ENCODE data around the gene PPP6R1.
"Not testable (repeated sequence)": the region's sequence is repeated elsewhere in the genome, so short reads cannot be mapped to it uniquely, and the experiment has no call there.

PPP6R1 gene

DNA sequence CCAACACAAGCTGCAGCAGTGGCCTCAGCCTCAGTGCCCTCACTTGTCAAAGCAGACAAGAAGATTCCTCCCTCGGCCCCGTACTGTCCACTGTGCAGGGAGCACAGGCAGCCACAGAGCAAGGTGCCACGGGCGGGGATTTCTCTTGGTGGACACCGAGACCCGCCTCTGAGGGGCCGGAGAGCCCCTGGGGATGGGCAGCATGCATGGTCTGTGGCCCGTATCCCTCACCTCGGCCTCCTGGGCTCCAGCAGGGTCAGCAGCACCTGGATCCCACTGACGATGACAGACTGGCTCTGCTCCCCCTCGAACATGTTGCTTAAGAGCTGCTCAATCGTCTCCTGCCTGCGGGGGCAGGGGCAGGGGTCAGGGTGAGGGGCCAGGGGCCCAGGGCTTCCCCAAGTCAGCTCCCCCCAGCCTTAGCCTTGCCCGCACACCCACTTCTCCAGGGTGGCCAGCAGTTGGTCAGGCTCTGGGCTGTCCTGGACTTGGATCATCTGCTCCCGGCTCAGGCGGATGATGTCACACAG lies 16.8 kb downstream of the PPP6R1 start:
- no peak for DNase-seq

DNA sequence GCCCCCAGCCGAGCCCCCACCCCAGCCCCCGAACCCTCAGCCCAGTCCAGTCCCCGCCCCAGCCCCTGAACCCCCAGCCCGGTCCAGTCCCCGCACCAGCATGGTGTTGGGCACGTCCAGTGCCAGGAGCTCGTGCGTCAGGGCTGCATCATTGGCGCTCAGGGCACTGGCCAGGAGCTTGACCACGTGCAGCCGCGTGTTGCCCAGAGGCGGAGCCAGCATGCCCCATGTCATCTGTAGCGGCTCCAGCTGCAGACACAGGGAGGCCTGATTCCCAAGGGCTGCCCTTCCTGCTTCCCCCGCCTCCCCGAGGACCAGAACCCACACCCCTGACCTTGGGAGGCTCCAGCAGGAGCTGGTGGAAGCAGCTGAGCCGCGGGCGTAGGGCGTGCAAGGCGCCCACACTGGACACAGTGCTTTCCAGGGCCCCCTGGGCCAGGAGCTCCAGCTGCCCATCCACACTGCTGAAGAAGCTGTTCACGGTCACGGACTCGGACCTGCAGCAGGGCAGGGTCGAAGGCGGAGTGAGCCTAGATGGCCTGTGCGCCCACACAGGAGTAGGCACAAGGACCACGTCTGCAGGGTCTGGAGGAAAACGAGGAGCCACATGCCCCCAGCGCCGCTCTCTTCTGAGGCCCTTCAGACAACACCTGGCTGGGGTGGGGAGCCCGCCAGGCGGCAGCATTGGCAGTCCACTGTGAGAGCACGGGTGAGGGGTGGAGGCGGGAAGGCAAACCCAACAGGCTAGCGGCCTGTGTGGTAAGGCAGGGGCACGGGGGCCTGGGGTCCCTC lies 17.5 kb downstream of the PPP6R1 start:
- no peak for DNase-seq

DNA sequence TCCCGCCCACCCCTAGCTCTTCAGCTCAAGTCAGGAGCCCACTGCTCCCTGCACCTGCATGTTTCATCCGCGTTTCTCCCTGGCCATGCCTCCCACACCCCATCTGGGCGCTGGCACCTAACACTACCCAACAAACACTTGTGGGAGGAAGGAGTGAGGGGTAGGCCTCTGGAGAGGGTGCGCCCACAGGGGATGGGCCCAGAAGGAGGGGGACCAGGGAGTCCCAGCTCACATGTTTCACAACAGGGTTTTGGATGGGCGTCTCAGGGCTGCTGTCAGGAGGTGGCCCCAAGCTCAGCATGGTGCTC lies 18.1 kb downstream of the PPP6R1 start:
- DNase-seq, result no peak

DNA sequence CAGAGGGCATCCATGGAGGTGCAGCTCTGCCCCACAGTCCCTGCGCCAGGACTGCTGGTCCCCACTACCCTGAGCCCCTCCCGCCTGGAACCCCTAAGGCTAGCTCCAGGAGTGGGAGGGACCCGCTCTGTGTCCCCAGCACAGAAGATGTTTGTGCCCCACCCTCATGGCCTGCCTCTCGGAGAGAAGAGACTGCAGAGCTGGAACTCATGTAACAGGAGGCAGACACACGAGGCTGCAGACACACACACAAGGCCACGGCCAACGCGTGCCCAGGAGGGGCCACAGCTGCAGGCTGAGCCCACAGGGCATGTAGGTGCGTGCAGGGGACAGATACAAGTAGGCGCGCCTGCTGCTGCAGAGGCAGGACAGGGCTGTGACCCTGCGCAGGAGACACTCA lies 19.8 kb downstream of the PPP6R1 start:
- no peak for DNase-seq

DNA sequence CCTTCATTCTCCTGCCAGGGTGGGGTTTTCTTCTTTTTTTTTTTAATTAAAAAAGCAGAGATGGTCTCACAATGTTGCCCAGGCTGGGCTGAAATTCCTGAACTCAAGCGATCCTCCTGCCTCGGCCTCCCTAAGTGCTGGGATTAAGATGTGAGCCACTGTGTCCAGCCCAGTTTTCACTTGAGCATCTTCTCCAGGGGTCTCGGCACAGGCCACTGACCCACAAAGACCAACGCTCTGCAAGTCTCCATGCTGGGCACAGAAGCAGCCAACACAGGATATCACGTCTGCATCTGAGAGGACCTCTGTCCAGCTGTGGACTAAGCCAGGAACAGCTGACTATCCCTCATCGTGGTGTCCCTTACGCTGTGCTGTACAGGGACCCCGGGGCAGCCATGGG lies 20.8 kb downstream of the PPP6R1 start:
- no peak for DNase-seq

DNA sequence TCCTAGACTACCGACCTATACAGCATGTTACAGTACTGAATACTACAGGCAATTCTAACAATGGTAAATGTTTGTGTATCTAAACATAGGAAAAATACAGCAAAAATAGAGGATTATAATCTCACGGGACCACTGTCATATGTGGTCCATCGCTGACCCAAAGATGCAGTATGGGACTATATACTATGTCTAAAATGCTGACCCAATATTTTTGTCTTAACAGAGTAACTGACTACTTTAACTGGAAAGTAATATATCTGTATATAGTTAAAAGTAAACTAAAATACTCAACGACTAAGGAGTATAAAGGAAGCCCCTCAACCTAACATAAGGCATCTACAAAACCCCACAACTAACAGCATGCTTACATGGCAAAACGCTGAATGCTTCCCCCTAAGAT lies 25.8 kb downstream of the PPP6R1 start:
- no peak for DNase-seq

DNA sequence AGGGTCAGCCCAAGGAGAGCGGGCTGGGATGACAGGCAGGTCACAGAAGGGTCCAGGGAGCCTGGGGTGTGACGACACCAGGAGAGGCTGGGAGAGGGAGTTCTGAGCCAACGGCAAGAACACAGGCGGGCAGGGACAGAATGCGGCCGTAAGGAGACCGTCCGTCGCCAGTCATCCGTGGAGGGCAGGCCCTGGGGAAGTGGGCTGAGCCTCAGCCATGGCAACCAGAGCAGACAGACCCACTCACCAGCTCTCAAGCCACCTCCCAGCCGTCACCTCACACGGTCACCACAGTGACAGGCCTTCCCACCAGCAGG lies 26.6 kb downstream of the PPP6R1 start:
- no peak for DNase-seq

DNA sequence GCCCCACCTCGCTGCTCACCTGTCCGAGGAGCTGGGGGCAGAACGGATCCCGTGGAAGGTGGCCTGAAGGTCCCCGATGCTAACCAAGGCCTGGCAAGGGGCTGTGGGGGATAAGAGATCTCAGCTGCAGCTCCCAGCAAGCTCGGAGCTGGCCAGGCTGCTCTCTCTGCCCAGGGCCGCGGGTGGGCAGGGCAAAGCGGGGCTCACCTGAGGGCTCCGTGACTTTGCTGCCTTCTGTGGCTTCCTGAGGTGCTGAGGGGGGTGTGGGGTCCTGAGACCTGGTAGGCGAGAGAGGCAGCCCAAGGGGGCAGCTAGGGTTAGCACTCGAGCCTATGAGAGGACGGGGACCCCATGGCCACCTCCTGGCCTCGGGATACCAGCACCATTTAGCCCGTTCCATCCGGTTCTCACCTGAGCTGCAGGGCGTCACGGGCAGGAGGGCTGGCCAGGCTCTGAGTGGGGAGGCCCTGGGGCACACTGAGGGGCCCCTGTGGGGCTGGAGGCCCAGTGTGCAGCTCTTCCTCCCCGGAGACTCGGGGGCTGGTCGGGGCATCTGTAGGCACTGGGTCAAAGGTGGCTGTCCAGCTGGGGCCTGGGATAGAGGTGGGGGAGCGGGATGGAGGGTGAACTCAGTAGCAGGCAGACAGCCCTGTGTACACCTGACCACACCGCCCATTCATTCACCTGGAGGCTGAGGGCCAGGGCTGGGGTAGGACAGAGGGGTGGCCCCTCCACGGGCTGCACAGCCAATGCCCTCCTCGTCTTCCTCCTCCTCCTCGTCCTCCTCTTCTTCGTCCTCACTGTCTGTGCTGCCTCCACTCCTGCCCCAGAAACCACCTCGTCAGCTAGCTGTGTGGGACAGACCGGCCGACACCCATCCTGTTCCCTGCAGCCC lies 27.2 kb downstream of the PPP6R1 start:
- DNase-seq, result no peak

DNA sequence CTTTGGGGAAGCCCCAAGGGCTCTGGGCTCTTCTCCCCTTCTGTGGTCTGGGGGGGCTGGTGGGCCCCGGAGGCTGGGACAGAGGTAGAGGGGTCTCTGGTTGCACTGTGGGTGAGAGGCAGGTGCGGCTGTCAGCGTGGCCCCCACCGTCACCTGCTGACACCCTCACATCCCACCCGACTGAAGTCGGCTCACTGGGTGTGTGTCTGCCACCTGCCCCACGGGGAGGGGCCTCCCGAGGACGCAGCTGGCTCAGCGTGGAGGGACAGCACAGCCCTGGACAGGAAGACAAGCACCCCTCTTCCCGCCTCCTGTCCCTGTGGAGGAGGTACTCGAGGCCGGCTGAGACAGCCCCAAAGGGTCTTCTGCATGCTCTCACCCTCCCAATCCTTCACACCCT lies 28.0 kb downstream of the PPP6R1 start:
- DNase-seq, result no peak

DNA sequence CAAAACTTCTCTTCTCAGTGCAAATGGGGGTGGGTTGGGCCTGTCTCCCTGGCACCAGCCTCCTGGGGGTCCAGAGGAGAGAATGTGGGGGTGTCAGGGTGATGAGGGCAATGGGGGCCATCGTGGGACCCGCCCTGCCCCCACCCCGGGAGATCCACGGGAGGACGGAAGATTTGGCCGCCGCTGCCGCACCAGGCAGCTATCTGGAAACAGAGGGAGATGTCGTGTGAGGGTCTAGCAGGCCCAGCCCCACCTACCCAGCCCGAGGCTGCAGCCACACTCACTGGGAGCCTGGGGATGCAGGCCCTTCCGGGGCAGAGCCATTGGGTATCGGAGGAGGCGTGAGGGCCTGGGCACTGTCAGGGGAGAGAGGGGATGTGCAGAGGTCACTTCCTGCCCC lies 28.5 kb downstream of the PPP6R1 start:
- DNase-seq, result no peak

DNA sequence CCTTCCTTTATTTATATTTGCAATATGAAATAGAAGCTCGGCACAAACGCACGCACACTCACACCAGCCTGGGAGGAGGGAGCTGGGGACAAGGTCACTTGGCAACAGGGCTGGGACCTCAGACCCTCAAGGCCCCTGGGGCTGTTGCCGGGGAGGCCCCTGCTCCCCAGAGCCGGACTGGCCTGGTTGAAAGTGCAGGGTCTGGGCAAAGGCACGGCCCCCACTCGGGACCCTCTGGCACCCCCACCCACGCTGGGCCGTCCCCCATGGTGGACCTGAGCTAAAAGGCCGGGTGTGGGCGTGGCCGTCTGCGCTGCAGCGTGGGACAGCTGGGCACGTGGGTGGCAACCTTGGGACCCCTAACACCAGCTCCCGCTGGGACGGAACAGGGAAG lies 29.0 kb downstream of the PPP6R1 start:
- DNase-seq, result no peak

DNA sequence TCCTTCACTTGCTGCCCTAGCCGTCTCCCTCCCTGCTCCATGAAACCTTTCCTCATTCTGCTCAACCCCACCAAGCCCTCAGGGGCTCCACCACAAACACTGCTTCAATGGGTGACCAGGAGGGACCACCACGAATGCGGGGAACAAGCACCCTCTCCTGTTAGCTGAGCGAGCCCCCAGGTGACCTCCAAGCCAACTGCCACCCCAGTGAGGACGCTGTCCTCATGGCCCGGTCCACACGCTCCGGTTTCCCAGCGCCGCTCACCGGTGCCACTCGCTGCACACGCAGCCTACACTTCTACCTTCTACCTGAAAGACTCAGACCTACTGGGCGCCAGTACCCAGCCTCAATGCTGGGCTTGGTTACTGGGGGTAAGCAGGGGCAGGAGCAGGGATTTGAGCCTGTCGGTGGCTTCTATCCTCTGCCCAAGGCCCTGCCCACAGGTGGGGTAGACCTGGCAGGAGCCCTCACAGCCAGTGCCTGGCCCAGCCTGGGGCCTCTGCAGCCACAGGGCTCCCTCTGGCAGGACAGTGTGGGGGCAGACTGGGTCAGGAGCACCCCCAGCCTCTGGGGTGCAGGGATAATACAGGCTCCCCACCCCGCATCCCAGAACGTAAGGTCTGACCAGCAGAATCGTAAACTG lies 29.6 kb downstream of the PPP6R1 start:
- no peak for DNase-seq

DNA sequence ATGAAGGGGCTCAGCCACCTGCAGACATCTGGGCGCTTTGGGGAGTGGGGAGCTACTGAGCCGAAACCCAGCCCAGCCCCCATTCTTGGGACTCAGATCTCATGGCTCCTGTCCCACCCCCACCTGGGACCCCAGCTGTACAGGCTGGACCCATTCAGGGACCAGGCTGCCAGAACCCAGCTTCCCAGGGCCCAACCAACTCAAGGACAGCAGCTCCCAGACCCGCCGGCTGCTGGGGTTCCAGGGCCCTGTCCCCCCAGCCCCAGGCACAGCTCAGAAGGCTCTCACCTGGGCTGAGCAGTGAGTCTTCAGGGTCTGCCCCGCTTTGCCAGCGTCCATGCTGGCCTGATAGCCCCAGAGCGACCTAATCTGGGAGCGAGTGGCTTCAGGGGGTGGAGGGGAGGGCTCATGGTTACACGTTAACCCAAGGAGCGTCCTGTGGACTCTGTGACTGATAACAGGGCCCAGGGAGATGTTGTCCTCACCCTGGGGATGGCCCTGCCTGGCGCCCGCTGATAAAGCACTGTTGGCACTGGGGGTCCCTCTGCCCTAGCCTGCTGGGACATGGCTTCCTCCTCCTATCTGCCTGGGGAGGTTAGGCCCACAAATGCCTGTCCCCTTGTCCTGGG lies 30.3 kb downstream of the PPP6R1 start, which contains the start of gene TMEM86B:
Gene TMEM86B, minus strand, starts transcription at position 361 of the 629 bp plus-strand sequence. Its CDS starts 22 bp downstream, at position 339.
- no peak for DNase-seq

DNA sequence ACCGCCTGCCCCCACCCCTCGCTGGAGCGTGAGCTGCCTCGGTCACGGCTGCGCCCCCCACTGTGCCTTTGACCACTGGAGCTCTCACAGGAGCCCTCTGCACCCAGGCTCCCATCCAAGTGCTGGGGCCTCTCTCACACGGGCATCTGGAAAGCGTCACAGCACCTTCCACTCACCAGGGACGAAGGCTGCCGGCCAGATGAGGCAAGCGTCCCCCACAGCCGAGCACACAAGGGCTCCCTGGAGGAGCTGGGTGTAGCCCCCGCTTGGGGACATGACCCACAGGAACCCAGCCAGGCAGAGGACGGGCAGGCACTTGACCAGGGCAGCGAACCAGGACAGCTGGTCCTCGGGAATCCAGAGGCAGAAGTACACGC lies 30.8 kb downstream of the PPP6R1 start:
- no peak for DNase-seq

DNA sequence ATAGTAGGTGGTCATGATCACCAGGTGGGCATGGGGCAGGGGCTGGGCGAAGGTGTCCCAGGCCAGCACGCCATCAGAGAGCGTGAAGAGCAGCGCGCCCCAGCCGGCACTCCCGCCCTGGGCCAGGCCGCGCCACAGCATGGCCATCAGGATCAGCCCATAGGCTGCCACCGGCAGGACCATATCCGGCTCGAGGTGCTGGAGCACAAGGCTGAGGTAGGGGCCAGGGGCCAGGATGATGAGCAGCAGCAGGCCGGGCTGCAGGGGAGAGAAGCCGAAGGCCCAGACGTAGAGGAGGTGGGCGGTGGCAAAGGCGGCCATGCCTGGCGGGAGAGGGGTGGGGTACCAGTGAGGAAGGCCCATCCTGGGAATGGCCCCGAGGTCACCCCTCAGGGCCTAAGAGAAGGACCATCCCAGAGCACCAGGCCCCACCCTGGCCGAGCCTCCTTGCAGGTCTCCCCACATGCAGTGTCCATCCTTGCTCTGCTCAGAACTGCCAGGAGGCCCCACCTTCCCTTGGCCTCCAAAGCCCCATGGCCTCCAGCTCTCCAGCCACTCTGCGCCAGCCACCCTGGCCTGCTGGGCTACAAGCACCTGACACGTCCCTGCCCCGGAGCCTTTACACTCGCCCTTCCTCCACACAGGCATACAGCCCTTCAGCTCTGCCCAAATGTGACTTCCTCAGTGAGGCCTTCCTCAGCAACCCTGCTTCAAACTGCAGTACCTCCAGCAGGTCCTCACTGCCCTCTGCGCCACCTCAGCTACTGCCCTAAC lies 31.4 kb downstream of the PPP6R1 start:
- no peak for DNase-seq

DNA sequence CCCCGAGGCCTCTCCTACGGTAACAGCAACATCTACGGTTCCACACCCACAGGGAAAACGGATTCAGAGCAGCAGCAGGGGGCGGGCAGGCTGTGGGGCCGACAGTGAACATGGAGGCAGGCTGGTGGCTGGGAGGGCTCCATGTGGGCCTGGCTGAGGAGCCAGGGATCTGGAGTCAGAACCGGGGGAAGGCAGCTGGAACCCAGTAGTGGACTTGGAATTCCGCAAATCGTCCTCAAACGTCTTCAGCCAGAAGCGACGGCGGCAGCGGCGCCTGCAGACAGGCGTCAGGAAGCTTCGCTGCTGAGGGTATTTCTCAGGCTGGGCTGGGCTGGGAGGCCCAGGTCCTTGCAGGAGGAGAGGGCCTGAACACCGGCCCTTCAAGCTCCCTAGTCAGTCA lies 32.0 kb downstream of the PPP6R1 start:
- no peak for DNase-seq

DNA sequence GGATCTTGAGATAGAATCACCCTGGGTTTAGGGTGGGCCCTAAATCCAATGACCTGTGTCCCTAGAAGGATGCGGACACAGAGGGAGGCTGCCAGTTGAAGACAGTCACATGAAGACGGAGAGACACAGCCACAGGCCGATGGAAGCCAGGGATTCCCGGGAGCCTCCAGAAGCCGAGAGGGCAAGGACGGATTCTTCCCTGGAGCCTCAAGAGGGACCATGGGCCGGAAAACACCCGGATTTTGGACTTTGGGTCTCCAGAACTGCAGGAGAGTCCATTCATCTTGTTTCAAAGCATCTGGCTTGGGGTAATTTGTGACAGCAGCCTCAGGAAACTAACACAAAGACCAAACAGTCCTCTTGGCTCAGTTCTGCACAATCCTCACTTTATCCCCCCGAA lies 32.5 kb downstream of the PPP6R1 start:
- DNase-seq, result no peak

DNA sequence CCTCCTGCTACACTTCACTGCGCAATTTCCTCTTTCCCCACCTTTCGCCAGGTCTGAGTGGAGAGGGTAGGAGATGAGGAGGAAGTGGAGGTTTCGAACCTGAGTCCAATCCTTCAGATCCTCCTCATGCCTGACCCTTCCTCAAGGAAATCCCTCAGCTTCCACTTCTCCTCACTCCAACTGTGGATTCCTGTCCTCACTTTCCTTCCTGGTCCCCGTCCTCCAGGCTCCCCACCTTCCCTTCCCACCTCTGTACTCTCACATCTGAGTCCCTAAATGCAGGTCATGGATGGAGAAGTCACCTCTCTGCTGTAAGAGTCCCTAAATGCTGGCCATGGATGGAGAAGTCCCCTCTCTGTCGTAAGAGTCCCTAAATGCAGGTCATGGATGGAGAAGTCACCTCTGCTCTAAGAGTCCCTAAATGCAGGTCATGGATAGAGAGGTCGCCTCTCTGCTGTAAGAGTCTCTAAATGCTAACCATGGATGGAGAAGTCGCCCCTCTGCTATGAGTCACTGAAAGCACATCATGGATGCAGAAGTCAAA lies 33.3 kb downstream of the PPP6R1 start:
- DNase-seq, result no peak

DNA sequence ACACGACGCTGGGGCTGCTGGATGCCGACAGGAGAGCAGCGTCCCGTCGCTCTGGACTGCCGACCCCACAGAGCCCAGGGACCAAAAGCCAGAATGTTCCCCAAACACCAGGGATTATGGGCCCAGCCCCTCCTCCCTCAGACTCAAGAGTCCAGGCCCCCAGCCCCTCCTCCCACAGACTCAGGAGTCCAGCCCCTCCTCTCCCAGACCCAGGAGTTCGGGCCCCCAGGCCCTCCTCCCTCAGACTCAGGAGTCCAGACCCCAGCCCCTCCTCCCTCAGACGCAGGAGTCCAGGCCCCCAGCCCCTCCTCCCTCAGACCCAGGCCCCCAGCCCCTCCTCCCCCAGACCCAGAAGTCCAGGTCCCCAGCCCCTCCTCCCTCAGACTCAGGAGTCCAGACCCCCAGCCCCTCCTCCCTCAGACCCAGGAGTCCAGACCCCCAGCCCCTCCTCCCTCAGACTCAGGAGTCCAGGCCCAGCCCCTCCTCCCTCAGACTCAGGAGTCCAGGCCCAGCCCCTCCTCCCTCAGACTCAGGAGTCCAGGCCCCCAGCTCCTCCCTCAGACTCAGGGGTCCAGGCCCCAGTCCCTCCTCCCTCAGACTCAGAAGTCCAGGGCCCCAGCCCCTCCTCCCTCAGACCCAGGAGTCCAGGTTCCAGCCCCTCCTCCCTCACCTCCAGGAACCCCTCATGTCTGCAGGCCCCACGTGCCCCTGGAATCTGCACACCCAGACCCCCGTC lies 34.0 kb downstream of the PPP6R1 start:
- not testable (repeated sequence) for DNase-seq

DNA sequence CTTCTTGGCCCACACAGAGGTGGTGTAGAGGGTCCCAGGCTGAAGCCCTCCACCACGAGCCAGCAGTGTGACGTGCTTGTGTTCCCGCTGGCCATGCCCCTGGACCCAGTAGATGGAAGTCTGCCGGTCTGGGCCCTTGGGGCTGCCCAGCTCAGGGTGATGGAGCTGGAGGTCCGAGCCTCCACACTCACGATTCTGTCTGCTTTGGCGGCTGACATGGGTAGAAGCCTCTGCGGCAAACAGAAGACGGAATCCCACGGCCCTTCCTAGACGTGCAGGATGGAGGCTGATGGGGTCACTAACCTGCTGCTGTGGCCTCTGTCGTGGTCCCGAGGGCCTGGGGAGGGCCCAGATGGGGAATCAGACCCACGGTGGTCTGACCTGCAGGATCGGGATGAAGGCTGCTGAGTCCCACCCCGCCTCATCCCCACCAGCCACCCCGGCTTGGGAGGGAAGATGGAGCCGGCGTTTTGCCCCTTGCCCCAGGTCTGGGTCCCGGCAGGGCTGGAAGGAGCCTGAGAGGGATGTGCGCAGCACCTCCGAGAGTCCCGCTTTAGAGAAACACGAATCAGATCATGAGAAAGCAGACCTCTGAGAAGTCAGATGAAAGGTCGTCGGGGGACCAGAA lies 34.7 kb downstream of the PPP6R1 start:
- no peak for DNase-seq

Data from EL (cell line).